Measurements from ENCODE around the gene LENEP.

Gene LENEP

GRCh38 chr1:155022136-155022926 lies 28.9 kb downstream of the LENEP start:
- Histone ChIP-seq H4K20me1 (ENCODE audit: insufficient read depth, low read length, poor library complexity, severe bottlenecking) (no peaks in the 10 kb centered on the region), H3K4me1 (ENCODE audit: insufficient read depth, low read length, poor library complexity, severe bottlenecking) (peaks cover 6% of the 10 kb centered on the region), H3K27me3 (ENCODE audit: insufficient read depth, low read length, poor library complexity, severe bottlenecking) (no peaks in the 10 kb centered on the region), H3K79me2 (ENCODE audit: insufficient read depth, low read length) (no peaks in the 10 kb centered on the region), H3K4me3 (ENCODE audit: low read length, poor library complexity, severe bottlenecking) (no peak overlapping the region), H3K4me2 (ENCODE audit: low read depth, low read length, poor library complexity, severe bottlenecking) (no peak overlapping the region), H3K9me2 (replicated peaks; ENCODE audit: low read depth, low read length) (no peaks in the 10 kb centered on the region), H3K36me3 (ENCODE audit: insufficient read depth, low read length) (no peaks in the 10 kb centered on the region), H2AFZ (ENCODE audit: low read length) (no peak overlapping the region), H3F3A (ENCODE audit: low read depth) (no peaks in the 10 kb centered on the region), H3K9me3 (ENCODE audit: insufficient read depth, low read depth, low read length) (no peaks in the 10 kb centered on the region), H3K9ac (ENCODE audit: low read depth, low read length, poor library complexity, severe bottlenecking) (no peak overlapping the region)
- TF ChIP-seq EZH2phosphoT487 (IDR thresholded peaks at IDR 0.05; ENCODE audit: borderline replicate concordance) (no peak), CTCF (conservative IDR thresholded peaks at IDR 0.05; ENCODE audit: low read length) (no peak)

- no peak for TF ChIP-seq CTCF (conservative IDR thresholded peaks at IDR 0.05; ENCODE audit: low read length)
- TF ChIP-seq EZH2phosphoT487 (IDR thresholded peaks at IDR 0.05; ENCODE audit: borderline replicate concordance), result no peak
- H2AFZ ChIP-seq (ENCODE audit: low read length), result no peak overlapping the region
- H3F3A ChIP-seq (ENCODE audit: low read depth), result no peaks in the 10 kb centered on the region
- H3K4me3 ChIP-seq (ENCODE audit: low read length, poor library complexity, severe bottlenecking), result no peak overlapping the region
- H3K9ac ChIP-seq (ENCODE audit: low read depth, low read length, poor library complexity, severe bottlenecking), result no peak overlapping the region
- H3K27me3 ChIP-seq (ENCODE audit: insufficient read depth, low read length, poor library complexity, severe bottlenecking), result no peaks in the 10 kb centered on the region
- H3K36me3 ChIP-seq (ENCODE audit: insufficient read depth, low read length), result no peaks in the 10 kb centered on the region
- no peak overlapping the region for H3K4me2 ChIP-seq (ENCODE audit: low read depth, low read length, poor library complexity, severe bottlenecking)
- peaks cover 3% of the 10 kb centered on the region for H3K4me1 ChIP-seq (ENCODE audit: insufficient read depth, low read length, poor library complexity, severe bottlenecking)
- no peaks in the 10 kb centered on the region for H3K9me2 ChIP-seq (replicated peaks; ENCODE audit: low read depth, low read length)
- no peaks in the 10 kb centered on the region for H3K9me3 ChIP-seq (ENCODE audit: insufficient read depth, low read depth, low read length)
- no peaks in the 10 kb centered on the region for H3K79me2 ChIP-seq (ENCODE audit: insufficient read depth, low read length)
- no peaks in the 10 kb centered on the region for H4K20me1 ChIP-seq (ENCODE audit: insufficient read depth, low read length, poor library complexity, severe bottlenecking)
These were observed 29.5 kb downstream of the LENEP start for GRCh38 chr1:155022927-155023236.

GRCh38 chr1:155023627-155024026 lies 30.2 kb downstream of the LENEP start:
- Histone ChIP-seq H3K4me2 (ENCODE audit: low read depth, low read length, poor library complexity, severe bottlenecking) (no peak overlapping the region), H3K9me2 (replicated peaks; ENCODE audit: low read depth, low read length) (no peaks in the 10 kb centered on the region), H3K4me3 (ENCODE audit: low read length, poor library complexity, severe bottlenecking) (no peak overlapping the region), H2AFZ (ENCODE audit: low read length) (no peak overlapping the region), H3K36me3 (ENCODE audit: insufficient read depth, low read length) (no peaks in the 10 kb centered on the region), H3K9ac (ENCODE audit: low read depth, low read length, poor library complexity, severe bottlenecking) (no peak overlapping the region), H3K79me2 (ENCODE audit: insufficient read depth, low read length) (no peaks in the 10 kb centered on the region), H3K4me1 (ENCODE audit: insufficient read depth, low read length, poor library complexity, severe bottlenecking) (no peaks in the 10 kb centered on the region), H3K27me3 (ENCODE audit: insufficient read depth, low read length, poor library complexity, severe bottlenecking) (no peaks in the 10 kb centered on the region), H3K9me3 (ENCODE audit: insufficient read depth, low read depth, low read length) (no peaks in the 10 kb centered on the region), H3F3A (ENCODE audit: low read depth) (no peaks in the 10 kb centered on the region), H4K20me1 (ENCODE audit: insufficient read depth, low read length, poor library complexity, severe bottlenecking) (no peaks in the 10 kb centered on the region)
- no peak for TF ChIP-seq EZH2phosphoT487 (IDR thresholded peaks at IDR 0.05; ENCODE audit: borderline replicate concordance)
- no peak for TF ChIP-seq CTCF (conservative IDR thresholded peaks at IDR 0.05; ENCODE audit: low read length)
